ENCODE data around the gene ARMC3.

DNA sequence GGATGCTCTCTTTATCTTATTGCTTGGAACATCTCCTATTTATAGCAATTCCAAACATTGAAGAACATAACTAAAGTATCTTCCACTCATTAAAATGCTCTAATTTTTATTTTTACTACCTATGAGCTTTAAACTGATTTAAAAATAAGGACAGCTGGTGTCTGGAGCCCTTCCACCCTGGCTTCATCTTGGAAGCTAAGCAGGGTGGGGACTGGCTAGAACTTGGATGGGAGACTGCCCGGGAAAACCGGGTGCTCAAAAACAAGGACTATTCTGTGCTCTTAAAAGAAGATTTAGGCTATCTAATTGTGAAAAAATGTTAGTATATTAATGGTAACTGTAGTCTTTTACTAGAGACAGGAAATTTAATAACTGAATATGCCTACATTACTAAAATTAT, 69.2 kb downstream of the ARMC3 start:
- TF ChIP-seq, protein P1, sequence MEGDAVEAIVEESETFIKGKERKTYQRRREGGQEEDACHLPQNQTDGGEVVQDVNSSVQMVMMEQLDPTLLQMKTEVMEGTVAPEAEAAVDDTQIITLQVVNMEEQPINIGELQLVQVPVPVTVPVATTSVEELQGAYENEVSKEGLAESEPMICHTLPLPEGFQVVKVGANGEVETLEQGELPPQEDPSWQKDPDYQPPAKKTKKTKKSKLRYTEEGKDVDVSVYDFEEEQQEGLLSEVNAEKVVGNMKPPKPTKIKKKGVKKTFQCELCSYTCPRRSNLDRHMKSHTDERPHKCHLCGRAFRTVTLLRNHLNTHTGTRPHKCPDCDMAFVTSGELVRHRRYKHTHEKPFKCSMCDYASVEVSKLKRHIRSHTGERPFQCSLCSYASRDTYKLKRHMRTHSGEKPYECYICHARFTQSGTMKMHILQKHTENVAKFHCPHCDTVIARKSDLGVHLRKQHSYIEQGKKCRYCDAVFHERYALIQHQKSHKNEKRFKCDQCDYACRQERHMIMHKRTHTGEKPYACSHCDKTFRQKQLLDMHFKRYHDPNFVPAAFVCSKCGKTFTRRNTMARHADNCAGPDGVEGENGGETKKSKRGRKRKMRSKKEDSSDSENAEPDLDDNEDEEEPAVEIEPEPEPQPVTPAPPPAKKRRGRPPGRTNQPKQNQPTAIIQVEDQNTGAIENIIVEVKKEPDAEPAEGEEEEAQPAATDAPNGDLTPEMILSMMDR (IDR thresholded peaks at IDR 0.05) = no peak
- no peak for TF ChIP-seq POLR2A (IDR thresholded peaks at IDR 0.05)

Measured in esophagus squamous epithelium (tissue), 4 donors.